BLaER1 (cell line): ENCODE measurements around the gene AP3B2.

Experiments used
- H3K27ac ChIP-seq: shearing (Covaris generic); formaldehyde crosslinking; 2 replicates; pipeline ENCODE4 v1.8.1; 2022
- H3K27me3 ChIP-seq: shearing (Covaris generic); formaldehyde crosslinking; 2 replicates; pipeline ENCODE4 v1.8.1; 2022
- H3K36me3 ChIP-seq: shearing (Covaris generic); formaldehyde crosslinking; 2 replicates; pipeline ENCODE4 v1.8.1; 2022
- H3K4me1 ChIP-seq: shearing (Covaris generic); formaldehyde crosslinking; 2 replicates; pipeline ENCODE4 v1.8.1; 2022
- H3K4me2 ChIP-seq: shearing (Covaris generic); formaldehyde crosslinking; 2 replicates; pipeline ENCODE4 v1.8.1; 2022
- H3K4me3 ChIP-seq: shearing (Covaris generic); formaldehyde crosslinking; 2 replicates; pipeline ENCODE4 v1.8.1; 2022
- H3K9ac ChIP-seq: shearing (Covaris generic); formaldehyde crosslinking; 2 replicates; pipeline ENCODE4 v1.8.1; 2022
- H3K9me3 ChIP-seq: shearing (Covaris generic); formaldehyde crosslinking; 2 replicates; pipeline ENCODE4 v1.8.1; 2022
- H4K20me1 ChIP-seq: shearing (Covaris generic); formaldehyde crosslinking; 2 replicates; pipeline ENCODE4 v1.8.1; 2022
- Cebpa-rat ChIP-seq: shearing (Covaris generic); IDR thresholded peaks from 2 replicates; pipeline ENCODE4 v1.8.1; 2022

Gene AP3B2

DNA sequence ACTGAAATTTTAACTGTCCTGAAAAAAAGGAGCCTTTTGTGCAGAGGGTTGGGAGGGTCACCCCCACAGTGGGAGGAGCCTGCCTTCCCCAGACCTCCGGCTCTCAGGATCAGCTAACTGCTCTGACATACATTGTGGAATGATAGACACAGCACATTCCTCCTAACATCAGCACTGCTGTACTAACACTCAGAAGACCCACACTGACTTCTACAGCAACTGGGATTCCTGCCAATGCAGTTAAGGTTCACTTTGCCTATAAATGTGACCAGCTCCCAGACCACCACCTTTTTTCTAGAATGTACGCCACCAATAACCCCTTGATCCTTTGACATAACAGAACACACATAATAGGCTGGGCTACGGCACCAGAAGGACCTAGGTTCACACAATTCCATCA, 65.7 kb downstream of the AP3B2 start:
- Histone ChIP-seq H3K4me3 (no peak overlapping the region), H3K27ac (no peak overlapping the region), H3K4me1 (peaks cover 7% of the 10 kb centered on the region), H3K27me3 (no peaks in the 10 kb centered on the region), H4K20me1 (no peaks in the 10 kb centered on the region), H3K4me2 (no peak overlapping the region), H3K36me3 (no peaks in the 10 kb centered on the region), H3K9ac (no peak overlapping the region), H3K9me3 (peaks cover 25% of the 10 kb centered on the region)
- TF ChIP-seq Cebpa-rat = no peak

DNA sequence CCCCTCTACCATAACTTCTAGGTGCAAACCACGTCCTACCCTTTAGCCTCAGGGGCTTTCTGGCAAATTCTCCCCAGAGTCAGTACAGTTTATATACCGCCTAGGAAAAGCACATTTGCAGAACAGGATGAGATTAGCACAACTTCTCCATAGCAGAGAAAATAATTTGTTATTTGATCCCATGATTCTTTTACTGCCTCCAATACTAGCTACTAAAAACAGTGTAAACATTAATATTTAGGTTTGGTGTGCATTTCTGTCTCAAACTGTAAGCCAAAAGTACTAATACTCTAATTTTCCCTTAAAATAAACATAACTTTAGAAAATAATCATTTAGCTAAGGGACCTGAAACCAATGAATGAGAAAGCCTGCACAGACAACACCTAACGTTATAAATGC, 67.0 kb downstream of the AP3B2 start:
- peaks cover 15% of the 10 kb centered on the region for H3K9me3 ChIP-seq
- H3K4me3 ChIP-seq = no peak overlapping the region
- H3K4me2 ChIP-seq = no peak overlapping the region
- H3K27ac ChIP-seq = no peak overlapping the region
- H3K4me1 ChIP-seq = peaks cover 7% of the 10 kb centered on the region
- no peaks in the 10 kb centered on the region for H4K20me1 ChIP-seq
- no peak for TF ChIP-seq Cebpa-rat
- no peak overlapping the region for H3K9ac ChIP-seq
- H3K27me3 ChIP-seq = no peaks in the 10 kb centered on the region
- H3K36me3 ChIP-seq = no peaks in the 10 kb centered on the region

DNA sequence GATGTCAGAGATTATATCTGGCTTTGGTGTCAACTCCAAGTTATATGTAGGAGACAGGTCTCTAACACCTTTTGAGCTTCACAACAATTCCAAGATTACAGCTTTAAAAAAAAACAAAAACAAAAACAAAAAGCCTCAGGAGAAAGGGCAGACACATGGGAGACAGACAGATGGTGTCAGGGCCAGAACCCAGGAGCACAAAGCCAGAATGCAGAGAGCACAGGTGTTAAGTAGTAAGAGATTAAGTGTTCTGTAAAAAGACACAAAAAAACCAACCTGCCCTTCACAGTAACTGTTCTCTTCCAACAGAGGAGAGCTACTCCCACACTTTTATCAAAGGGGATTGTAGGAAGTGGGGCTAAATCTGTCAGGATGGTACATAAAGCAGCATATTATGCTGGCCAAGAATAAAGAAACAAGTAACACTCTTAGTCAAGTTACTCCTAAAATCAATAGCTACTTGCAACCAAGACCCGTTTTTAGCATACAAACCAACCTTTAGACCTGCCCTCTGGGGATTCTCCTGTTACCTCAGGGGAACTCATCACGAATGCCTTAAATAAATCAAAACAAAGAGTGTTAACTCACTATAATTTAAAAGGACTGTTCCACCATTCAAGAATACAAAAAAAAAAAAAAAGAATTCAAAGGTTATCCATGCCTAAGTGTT, 68.4 kb downstream of the AP3B2 start:
- no peaks in the 10 kb centered on the region for H4K20me1 ChIP-seq
- TF ChIP-seq Cebpa-rat = no peak
- H3K4me3 ChIP-seq = no peak overlapping the region

DNA sequence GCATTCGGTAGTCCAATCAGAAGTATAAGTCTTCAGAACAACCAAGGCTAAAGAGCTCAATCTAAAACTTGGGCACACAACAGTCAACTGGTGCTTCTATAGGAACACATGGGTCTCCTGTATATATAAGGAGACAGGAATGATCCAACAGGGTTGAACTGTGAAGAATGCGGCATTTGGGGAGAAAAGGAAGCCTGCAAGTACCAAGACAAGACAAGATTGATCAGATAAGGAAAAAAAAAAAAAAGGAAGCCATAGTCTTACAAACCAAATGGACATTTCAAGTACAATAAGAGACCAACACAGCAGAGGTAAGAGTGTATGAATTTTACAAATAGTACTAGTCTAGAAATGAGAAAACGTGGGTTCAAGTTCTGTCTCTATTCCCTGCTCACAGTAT, 69.0 kb downstream of the AP3B2 start:
- Histone ChIP-seq H3K27me3 (no peaks in the 10 kb centered on the region), H3K9me3 (no peaks in the 10 kb centered on the region), H3K4me3 (no peak overlapping the region), H3K9ac (no peak overlapping the region), H4K20me1 (no peaks in the 10 kb centered on the region), H3K36me3 (no peaks in the 10 kb centered on the region), H3K27ac (no peak overlapping the region), H3K4me2 (no peak overlapping the region), H3K4me1 (peaks cover 7% of the 10 kb centered on the region)
- TF ChIP-seq Cebpa-rat = no peak

More for the DNA sequence above, 68.4 kb downstream of the AP3B2 start:
- Histone ChIP-seq H3K27me3 (no peaks in the 10 kb centered on the region), H3K4me2 (peak overlapping the region; percentile 2; the same call in 1 of the 2 replicates), H3K27ac (no peak overlapping the region), H3K9ac (no peak overlapping the region), H3K4me1 (peaks cover 7% of the 10 kb centered on the region), H3K9me3 (peaks cover 1% of the 10 kb centered on the region; the same call in 1 of the 2 replicates), H3K36me3 (no peaks in the 10 kb centered on the region)

DNA sequence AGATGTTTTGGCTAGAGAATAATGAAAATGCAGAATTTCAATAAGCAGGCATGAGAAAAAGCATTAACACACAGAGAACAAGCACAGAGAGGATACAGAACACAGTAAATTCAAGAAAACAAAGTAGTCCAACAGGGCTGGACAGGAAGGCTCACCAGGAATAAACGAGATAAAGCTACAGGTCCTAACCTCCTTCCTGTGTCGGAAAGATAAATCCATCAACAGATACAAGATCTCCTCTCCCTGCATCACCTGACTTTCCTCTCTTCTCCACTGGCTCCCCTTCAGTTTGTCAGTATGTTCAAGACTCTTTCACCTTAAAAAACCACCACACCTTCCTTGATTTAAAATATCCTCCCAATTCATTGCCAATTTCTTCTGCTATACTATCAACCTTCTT, 73.9 kb downstream of the AP3B2 start:
- Histone ChIP-seq H3K27me3 (no peaks in the 10 kb centered on the region), H3K9me3 (no peaks in the 10 kb centered on the region), H3K9ac (no peak overlapping the region), H3K4me2 (no peak overlapping the region), H3K4me1 (0 out of 2 replicates have a peak, but pooled peaks cover 5% of the 10 kb centered on the region), H3K36me3 (no peaks in the 10 kb centered on the region), H3K27ac (no peak overlapping the region), H4K20me1 (no peaks in the 10 kb centered on the region), H3K4me3 (no peak overlapping the region)
- TF ChIP-seq Cebpa-rat = no peak

DNA sequence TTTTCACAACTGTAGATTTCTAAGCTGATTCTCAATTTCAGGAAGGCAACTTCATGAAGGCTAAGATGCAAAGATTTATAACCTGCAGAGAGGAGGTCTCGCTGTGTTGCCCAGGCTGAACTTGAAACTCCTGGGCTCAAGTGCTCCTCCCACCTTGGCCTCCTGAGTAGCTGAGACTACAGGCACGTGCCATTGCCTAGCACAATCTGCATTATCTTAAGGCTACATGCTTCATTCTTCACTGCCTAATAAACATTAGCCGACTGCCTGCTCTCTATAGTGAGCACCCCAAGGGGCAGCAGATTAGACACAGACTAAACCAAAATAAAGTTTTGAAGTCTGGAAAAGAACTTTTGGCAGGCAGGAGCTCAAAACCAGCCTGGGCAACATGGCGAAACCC, 79.6 kb downstream of the AP3B2 start:
- 0 out of 2 replicates have a peak, but pooled peaks cover 5% of the 10 kb centered on the region for H3K4me1 ChIP-seq
- H3K9ac ChIP-seq = no peak overlapping the region
- no peak overlapping the region for H3K27ac ChIP-seq
- H3K9me3 ChIP-seq = no peaks in the 10 kb centered on the region
- no peaks in the 10 kb centered on the region for H3K36me3 ChIP-seq
- no peak overlapping the region for H3K4me2 ChIP-seq
- no peak for TF ChIP-seq Cebpa-rat
- H4K20me1 ChIP-seq = no peaks in the 10 kb centered on the region
- no peak overlapping the region for H3K4me3 ChIP-seq
- no peaks in the 10 kb centered on the region for H3K27me3 ChIP-seq

DNA sequence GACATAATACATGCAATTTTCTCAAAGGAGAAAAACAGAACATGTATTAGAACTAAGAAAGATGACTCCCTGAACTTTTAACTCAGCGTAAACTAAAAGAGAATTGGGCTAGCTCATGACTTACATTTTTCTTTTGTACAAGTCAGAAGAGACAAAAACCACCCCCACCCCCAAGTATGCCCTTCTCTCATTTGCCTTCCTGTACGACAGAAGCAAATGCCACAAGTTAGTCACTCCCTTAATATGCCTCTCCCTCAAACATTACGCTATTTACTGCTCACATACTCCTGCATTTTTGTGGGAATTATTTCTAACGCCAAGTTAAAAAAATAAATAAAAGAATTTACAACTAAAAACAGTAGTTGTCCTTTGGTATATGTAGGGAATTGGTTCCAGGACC, 84.5 kb downstream of the AP3B2 start:
- no peaks in the 10 kb centered on the region for H3K4me1 ChIP-seq
- no peak overlapping the region for H3K9ac ChIP-seq
- H3K36me3 ChIP-seq = no peaks in the 10 kb centered on the region
- no peak overlapping the region for H3K4me2 ChIP-seq
- no peak for TF ChIP-seq Cebpa-rat
- no peak overlapping the region for H3K27ac ChIP-seq
- no peaks in the 10 kb centered on the region for H4K20me1 ChIP-seq
- no peaks in the 10 kb centered on the region for H3K27me3 ChIP-seq
- no peaks in the 10 kb centered on the region for H3K9me3 ChIP-seq
- no peak overlapping the region for H3K4me3 ChIP-seq

DNA sequence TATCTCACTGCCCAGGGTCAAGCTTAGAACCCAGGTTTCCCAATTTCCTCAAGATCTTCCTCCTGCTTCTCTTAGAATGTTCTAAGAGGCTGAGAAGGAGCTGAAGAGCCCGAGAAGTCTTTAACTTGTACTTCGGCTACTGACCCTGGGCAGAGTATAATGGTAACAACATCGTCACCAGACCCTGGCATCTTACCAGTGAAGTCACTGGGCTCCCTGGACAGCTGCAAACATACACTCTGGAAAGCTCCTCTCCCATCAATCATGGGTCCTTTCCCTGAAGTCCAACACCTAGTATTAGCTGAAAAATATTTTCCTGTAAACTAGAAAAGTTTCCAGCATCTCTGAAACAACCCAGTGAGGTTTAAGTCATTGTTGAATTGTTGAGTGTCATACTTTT, 85.2 kb downstream of the AP3B2 start:
- Histone ChIP-seq H3K9me3 (no peaks in the 10 kb centered on the region), H3K36me3 (no peaks in the 10 kb centered on the region), H3K4me1 (no peaks in the 10 kb centered on the region), H3K27ac (no peak overlapping the region), H4K20me1 (no peaks in the 10 kb centered on the region), H3K27me3 (no peaks in the 10 kb centered on the region), H3K4me3 (no peak overlapping the region), H3K4me2 (no peak overlapping the region), H3K9ac (no peak overlapping the region)
- TF ChIP-seq Cebpa-rat = no peak

DNA sequence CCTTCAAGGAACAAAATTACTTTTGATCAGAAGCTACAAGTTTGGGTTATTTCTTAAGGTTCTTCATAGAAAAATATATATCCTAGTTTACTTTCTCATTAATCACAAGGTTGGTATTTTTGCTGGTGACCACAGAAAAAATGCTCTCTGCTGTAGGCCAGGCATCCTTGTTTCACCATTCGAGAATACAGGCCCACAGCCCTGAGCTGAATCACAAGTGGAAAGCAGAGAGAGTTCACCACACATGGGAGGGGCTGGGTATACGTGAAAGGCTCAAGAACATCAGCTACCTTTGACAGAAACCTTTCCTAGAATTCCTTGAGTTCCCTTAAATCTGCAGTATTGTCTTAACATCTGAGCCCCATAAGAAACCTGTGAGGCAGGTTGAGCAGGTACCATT, 85.7 kb downstream of the AP3B2 start:
- no peaks in the 10 kb centered on the region for H3K27me3 ChIP-seq
- H3K4me2 ChIP-seq = no peak overlapping the region
- no peaks in the 10 kb centered on the region for H4K20me1 ChIP-seq
- TF ChIP-seq Cebpa-rat = no peak
- no peak overlapping the region for H3K27ac ChIP-seq
- no peak overlapping the region for H3K9ac ChIP-seq
- H3K4me3 ChIP-seq = no peak overlapping the region
- H3K36me3 ChIP-seq = no peaks in the 10 kb centered on the region
- no peaks in the 10 kb centered on the region for H3K4me1 ChIP-seq
- no peaks in the 10 kb centered on the region for H3K9me3 ChIP-seq

DNA sequence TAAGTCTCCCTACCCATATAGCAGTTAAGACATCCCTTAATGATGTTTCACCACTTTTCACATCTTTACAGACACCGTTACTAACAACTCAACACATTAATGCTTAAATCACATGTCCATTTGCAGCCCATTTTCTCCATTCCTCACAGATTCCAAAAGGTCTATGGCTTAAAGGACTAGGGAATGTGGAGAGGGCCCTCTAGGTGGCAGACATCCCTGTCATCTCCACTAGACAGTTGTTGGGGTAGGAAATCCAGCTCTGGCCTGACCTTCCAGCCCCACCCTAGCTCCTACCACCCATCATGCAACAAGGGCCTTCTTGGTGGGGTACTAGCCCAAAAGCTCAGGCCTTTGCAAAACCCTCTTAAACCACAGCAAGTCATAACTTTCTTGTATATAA, 87.7 kb downstream of the AP3B2 start:
- Histone ChIP-seq H3K36me3 (no peaks in the 10 kb centered on the region), H3K4me3 (no peak overlapping the region), H3K27ac (no peak overlapping the region), H3K9ac (no peak overlapping the region), H3K27me3 (no peaks in the 10 kb centered on the region), H4K20me1 (no peaks in the 10 kb centered on the region), H3K4me1 (no peaks in the 10 kb centered on the region), H3K4me2 (no peak overlapping the region), H3K9me3 (no peaks in the 10 kb centered on the region)
- TF ChIP-seq Cebpa-rat = no peak

DNA sequence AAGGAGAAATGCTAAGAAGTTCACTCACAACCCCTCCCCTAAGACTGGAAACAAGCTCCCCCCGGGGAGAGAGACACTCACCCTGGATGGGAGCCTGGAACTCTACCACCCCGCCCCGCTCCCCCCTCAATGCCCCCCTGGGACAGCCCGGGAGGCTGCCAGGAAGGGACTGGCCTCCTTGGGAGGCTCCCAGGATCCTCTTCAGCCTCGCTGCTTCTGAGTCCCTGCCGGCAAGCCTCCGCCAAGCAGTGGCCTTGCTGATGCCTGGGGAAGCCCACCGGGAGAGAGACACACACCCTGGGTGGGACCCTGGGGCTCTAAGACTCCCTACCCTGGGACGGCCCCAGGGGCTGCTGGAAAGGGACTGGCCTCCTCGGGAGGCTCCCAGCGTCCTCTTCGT, 95.9 kb downstream of the AP3B2 start:
- Histone ChIP-seq H3K9me3 (no peaks in the 10 kb centered on the region), H4K20me1 (no peaks in the 10 kb centered on the region), H3K36me3 (no peaks in the 10 kb centered on the region), H3K4me2 (no peak overlapping the region), H3K4me1 (no peaks in the 10 kb centered on the region), H3K27ac (no peak overlapping the region), H3K9ac (no peak overlapping the region), H3K27me3 (no peaks in the 10 kb centered on the region), H3K4me3 (no peak overlapping the region)
- TF ChIP-seq Cebpa-rat = no peak
